A549 treated with CpdA at 1 μM for 4 hours (cell line): Measurements from ENCODE around the gene GCNT2. TPM values are rescaled to one million over a fixed set of nuclear protein-coding genes. Genes with fewer than 3 reads are reported as not detected.

Experiments
- total RNA-seq: library from RNA; stranded (reverse); fragments of 200-300 nt; extraction: Qiagen RNA extraction; gene quantifications from 5 replicates; pipeline ENCODE4 v1.2.3, GENCODE V29; 2022; ENCODE audit warnings: low read depth

The GCNT2 gene
- 6.4 to 11.2 TPM (median 7.1 TPM) in 5 replicates for total RNA-seq

DNA sequence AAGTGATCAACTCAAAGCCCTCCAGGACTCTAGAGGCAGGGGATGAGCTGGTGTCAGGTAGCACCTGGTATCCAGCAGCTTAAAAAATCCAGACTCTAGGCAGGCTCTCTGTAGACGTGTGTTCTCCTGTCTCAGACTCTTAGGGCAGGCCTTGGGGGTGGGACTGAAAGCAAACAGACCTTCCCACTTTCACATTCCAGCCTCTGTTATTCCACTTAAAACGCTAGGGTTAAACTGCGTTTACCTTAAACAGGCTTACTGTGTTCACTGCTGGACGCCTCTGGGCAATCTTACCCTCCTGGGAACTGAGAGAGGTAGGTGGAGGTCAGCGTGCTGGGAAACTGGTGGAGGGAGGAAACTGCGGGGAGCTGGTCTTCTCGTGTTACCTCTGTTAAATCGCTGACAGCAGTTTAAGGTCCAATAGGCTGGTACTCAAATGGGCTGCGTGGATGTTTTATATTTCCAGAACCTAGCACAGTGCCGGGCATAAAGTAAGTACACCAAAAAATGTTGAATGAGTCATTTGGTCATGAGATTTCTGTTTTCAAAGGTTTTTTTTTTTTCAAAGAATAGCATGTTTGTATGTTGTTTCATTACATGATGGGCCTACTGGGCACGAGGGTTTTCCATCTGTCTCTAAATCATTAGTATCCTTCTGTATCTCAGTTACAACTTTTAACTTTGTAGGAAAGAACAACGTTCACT, at the start of gene GCNT2:
Gene GCNT2 (plus strand): TSS at position 248 of the 705 bp plus-strand sequence. CDS start 7,561 bp downstream, outside the sequence.

Other genes starting within 250 kb of the GCNT2 start
- 16.6 to 20.6 TPM (median 18.3 TPM) in 5 replicates for gene TFAP2A, start 106.3 kb upstream of the GCNT2 start, total RNA-seq
- gene C6orf52, start 173.3 kb downstream of the GCNT2 start, total RNA-seq, result 1.7 to 3.2 TPM (median 2.1 TPM) in 5 replicates
- gene PAK1IP1, start 173.6 kb downstream of the GCNT2 start, total RNA-seq, result 22.2 to 25.9 TPM (median 22.8 TPM) in 5 replicates
- gene TMEM14C, start 201.7 kb downstream of the GCNT2 start, total RNA-seq, result 141 to 166 TPM (median 149 TPM) in 5 replicates
- gene TMEM14B, start 226.5 kb downstream of the GCNT2 start, total RNA-seq, result 137 to 161 TPM (median 145 TPM) in 5 replicates